Glutamatergic neuron (in vitro differentiated cells): Measurements from ENCODE around the gene TWF2. TPM values are rescaled to one million over a fixed set of nuclear protein-coding genes. Genes with fewer than 3 reads are reported as not detected.

Experiments used
- DNase-seq: peaks from one replicate; pipeline ENCODE4 v3.0.0; 2022
- H3K27ac Mint-ChIP-seq: one replicate; pipeline ENCODE4 v1.8.0; 2020; ENCODE audit warnings: mild to moderate bottlenecking, mixed read lengths, inconsistent platforms; ENCODE audit not compliant: unreplicated experiment
- H3K27me3 Mint-ChIP-seq: one replicate; pipeline ENCODE4 v1.8.0; 2020; ENCODE audit warnings: mild to moderate bottlenecking, moderate library complexity, mixed read lengths, inconsistent platforms; ENCODE audit not compliant: unreplicated experiment
- H3K36me3 Mint-ChIP-seq: one replicate; pipeline ENCODE4 v1.8.0; 2020; ENCODE audit warnings: mild to moderate bottlenecking, mixed read lengths, inconsistent platforms; ENCODE audit not compliant: unreplicated experiment
- H3K4me1 Mint-ChIP-seq: one replicate; pipeline ENCODE4 v1.8.0; 2020; ENCODE audit warnings: mild to moderate bottlenecking, low read depth, mixed read lengths, inconsistent platforms; ENCODE audit not compliant: unreplicated experiment
- H3K4me3 Mint-ChIP-seq: one replicate; pipeline ENCODE4 v1.8.0; 2020; ENCODE audit warnings: mild to moderate bottlenecking, mixed read lengths, inconsistent platforms; ENCODE audit not compliant: unreplicated experiment
- H3K9me3 Mint-ChIP-seq: one replicate; pipeline ENCODE4 v1.8.0; 2020; ENCODE audit warnings: mild to moderate bottlenecking, moderate library complexity, mixed read lengths, inconsistent platforms; ENCODE audit not compliant: unreplicated experiment
- total RNA-seq: library from RNA; stranded (reverse); fragmentation: NEBNext Ultra II Directional; extraction: Animal tissue kit (Norgen Biotek cat#: 25700); gene quantifications from one replicate; pipeline ENCODE4 v1.2.1, GENCODE V29; 2021; ENCODE audit not compliant: unreplicated experiment
- TF ChIP-seq, protein P1 (sequence below): fragments of 200-600 bp; sonication (generic); IDR thresholded peaks from one replicate; pipeline ENCODE4 v1.5.0; 2021; ENCODE audit not compliant: partially characterized antibody, unreplicated experiment

The TWF2 gene
- total RNA-seq, 1 donor from 2014 or later: 45.5 TPM

DNA sequence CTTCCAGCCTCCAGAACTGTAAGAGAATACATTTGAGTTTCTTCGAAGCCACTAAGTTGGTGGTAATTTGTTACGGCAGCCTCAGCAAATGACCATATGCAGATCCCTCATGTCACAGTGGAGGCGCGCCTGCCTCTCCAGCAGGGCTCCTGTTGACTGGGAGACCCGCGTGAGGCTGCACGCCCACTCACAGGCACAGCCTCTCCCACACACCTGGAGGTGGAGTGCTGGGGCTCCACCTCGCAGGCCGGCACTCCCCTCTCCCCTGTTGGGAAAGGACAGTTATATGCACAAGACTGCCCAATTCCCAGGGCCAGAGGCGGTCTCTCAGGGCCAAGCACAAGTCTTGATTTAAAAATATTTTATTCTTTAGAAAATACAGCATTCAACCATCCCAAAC lies 10.7 kb downstream of the TWF2 start:
- DNase-seq: no peak
- TF ChIP-seq, protein P1, sequence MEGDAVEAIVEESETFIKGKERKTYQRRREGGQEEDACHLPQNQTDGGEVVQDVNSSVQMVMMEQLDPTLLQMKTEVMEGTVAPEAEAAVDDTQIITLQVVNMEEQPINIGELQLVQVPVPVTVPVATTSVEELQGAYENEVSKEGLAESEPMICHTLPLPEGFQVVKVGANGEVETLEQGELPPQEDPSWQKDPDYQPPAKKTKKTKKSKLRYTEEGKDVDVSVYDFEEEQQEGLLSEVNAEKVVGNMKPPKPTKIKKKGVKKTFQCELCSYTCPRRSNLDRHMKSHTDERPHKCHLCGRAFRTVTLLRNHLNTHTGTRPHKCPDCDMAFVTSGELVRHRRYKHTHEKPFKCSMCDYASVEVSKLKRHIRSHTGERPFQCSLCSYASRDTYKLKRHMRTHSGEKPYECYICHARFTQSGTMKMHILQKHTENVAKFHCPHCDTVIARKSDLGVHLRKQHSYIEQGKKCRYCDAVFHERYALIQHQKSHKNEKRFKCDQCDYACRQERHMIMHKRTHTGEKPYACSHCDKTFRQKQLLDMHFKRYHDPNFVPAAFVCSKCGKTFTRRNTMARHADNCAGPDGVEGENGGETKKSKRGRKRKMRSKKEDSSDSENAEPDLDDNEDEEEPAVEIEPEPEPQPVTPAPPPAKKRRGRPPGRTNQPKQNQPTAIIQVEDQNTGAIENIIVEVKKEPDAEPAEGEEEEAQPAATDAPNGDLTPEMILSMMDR: no peak
- no peaks in the 10 kb centered on the region for H3K36me3 Mint-ChIP-seq
- peaks cover 12% of the 10 kb centered on the region for H3K4me1 Mint-ChIP-seq
- H3K9me3 Mint-ChIP-seq: peaks cover 5% of the 10 kb centered on the region
- no peak overlapping the region for H3K4me3 Mint-ChIP-seq
- H3K27ac Mint-ChIP-seq: no peak overlapping the region
- H3K27me3 Mint-ChIP-seq: peaks cover 16% of the 10 kb centered on the region

DNA sequence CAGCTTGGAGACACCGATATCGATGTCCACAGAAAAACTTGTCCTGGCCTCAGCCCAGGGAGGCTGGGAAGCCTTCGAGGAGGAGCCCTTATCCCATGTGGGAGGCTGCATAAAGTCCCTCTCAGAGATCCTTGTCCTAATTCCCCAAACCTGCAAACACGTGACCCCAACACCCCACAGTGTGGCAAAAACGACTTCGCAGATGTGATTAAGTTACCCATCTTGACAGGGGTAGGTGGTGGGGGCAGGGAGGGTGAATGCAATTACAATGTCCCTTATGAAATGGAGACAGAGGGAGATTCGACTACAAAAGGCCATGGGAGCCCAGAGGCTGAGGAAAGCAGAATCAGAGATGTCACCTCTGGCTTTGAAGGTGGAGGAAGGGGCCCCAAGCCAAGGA lies 11.2 kb downstream of the TWF2 start:
- no peak overlapping the region for H3K27ac Mint-ChIP-seq

DNA sequence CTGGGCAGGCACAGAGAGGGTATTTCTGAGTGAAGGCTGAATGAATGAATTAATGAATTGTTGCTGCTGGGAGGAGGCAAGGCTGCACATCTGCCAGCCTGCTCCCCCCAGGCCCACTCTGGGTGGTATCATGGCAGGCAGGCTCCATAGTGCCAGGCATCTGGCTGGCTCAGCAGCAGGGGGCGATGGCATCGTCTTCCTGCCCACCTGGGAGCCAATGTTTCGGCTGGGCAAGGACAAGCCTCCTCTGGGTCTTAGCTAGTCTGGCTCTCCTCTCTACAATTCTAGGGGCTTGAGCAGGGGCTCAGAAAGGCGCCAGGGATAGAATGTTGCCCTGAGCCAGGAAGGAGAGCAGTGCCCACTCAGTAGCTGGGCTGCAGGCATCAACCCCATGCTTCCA lies 11.8 kb downstream of the TWF2 start:
- Mint-ChIP-seq H3K27me3 (peaks cover 19% of the 10 kb centered on the region), H3K9me3 (peaks cover 5% of the 10 kb centered on the region), H3K27ac (no peak overlapping the region), H3K4me1 (peaks cover 10% of the 10 kb centered on the region), H3K4me3 (no peak overlapping the region), H3K36me3 (no peaks in the 10 kb centered on the region)
- TF ChIP-seq, protein P1: no peak
- DNase-seq: no peak

More for the DNA sequence above, 11.2 kb downstream of the TWF2 start:
- peaks cover 5% of the 10 kb centered on the region for H3K9me3 Mint-ChIP-seq
- peaks cover 12% of the 10 kb centered on the region for H3K4me1 Mint-ChIP-seq
- H3K27me3 Mint-ChIP-seq: peaks cover 18% of the 10 kb centered on the region
- TF ChIP-seq, protein P1: no peak
- H3K36me3 Mint-ChIP-seq: no peaks in the 10 kb centered on the region
- H3K4me3 Mint-ChIP-seq: no peak overlapping the region
- DNase-seq: no peak

DNA sequence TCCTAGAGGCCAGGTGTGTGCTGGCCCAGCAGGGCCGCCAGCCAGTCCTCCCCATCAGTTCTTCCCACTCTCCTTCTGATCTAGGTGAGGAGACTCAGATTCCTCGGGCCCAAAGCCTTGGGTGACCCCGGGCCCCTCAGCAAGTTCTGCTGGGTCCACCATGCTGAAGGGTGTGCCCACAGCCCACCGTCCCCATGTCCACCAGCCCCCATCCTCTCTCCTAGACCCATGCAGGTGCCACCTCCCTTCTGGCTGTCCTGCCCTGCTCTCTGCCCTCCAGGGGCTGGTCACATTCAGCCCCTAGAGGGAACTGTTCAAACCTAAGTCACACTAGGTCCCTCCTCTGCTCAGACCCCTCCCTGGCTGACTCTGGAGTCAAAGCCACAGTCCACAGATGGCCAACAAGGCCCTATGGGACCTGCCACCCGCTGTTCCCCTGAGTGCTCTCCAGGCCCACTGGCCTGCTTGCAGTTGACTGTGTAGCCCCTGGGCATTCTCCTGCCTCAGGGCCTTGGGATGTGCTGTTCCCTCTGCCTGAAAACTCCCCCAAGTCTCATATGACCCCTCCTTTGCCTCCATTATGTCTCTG lies 12.6 kb downstream of the TWF2 start:
- H3K9me3 Mint-ChIP-seq: peaks cover 5% of the 10 kb centered on the region
- H3K36me3 Mint-ChIP-seq: no peaks in the 10 kb centered on the region
- peak overlapping the region; percentile 7 for H3K27ac Mint-ChIP-seq
- H3K4me1 Mint-ChIP-seq: peaks cover 6% of the 10 kb centered on the region
- TF ChIP-seq, protein P1: no peak
- H3K27me3 Mint-ChIP-seq: peaks cover 16% of the 10 kb centered on the region
- no peak for DNase-seq
- no peak overlapping the region for H3K4me3 Mint-ChIP-seq

DNA sequence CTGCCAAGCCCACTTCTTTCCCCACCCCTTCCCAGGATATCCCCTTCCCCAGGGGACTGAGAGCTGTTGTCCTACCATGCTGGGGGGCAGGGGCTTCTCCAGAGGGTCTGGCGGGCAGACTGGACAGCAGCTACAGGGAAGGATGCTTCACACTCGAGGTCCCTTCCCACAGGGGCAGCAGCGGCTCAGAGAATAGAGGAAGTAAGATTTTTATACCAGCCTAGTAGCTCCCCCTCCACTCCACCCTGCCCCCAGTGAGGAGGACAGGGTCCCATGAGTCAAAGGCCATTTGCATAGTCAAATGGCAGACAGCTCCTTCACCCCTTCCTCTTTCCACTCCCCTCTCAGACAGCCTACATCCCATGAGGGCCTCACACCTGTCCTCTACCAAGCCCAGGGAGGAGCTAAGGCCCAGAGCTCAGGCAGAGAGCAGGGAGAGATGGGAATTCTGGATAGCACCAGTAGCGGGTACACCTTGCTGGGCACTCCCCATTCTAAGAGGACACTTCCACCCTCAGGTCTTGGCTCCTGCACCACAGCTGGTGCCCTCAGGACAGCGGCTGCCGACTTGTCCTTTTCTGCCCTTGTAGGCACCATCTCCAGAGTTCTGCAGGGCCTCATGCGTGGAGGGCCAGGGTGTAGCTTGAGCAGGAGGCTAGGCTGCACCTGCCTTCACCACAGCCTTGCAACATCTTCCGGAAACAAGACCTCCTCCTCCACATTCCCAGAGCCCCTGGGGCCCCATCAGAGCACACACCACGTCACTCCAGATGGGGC lies 13.3 kb downstream of the TWF2 start, which contains the start of gene TLR9:
TSS of gene TLR9 (minus strand) at position 194 of the 777 bp plus-strand sequence. CDS start at position 78, 116 bp downstream.
- H3K4me1 Mint-ChIP-seq: peaks cover 6% of the 10 kb centered on the region
- peaks cover 5% of the 10 kb centered on the region for H3K9me3 Mint-ChIP-seq
- DNase-seq: no peak
- H3K4me3 Mint-ChIP-seq: no peak within 1 kb of the TSS
- H3K27ac Mint-ChIP-seq: no peak within 1 kb of the TSS
- no peaks in the 10 kb centered on the region for H3K36me3 Mint-ChIP-seq
- TF ChIP-seq, protein P1: no peak
- peaks cover 16% of the 10 kb centered on the region for H3K27me3 Mint-ChIP-seq
